Measurements from ENCODE around the gene ST6GALNAC1.

Gene ST6GALNAC1

DNA sequence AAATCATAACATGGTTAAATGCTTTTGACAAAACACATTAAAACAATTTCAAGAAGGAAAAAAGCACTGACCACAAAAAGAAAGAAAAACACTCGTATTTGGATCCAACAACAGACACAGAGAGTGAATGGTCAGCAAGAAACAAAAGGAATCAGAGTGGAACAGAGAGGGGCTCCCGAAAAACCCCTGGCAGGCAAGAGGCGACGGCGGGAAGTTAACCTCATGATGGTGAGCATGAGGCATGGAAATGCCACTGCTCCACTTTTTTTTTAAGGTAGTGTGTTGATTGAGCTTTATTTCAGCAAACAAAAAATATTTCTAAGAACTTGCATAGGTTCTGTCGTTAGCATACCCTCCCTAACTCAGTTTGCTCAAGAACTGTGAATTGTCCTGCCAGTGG lies 32.1 kb upstream of the ST6GALNAC1 start:
- FAIRE-seq: no peak

GRCh38 chr17:76674600-76674999 lies 31.0 kb upstream of the ST6GALNAC1 start:
- FAIRE-seq: no peak

GRCh38 chr17:76673729-76674128 lies 30.2 kb upstream of the ST6GALNAC1 start:
- FAIRE-seq: no peak

- FAIRE-seq: no peak
Measured at GRCh38 chr17:76672892-76673291, 29.3 kb upstream of the ST6GALNAC1 start.

GRCh38 chr17:76672270-76672851 lies 28.8 kb upstream of the ST6GALNAC1 start:
- FAIRE-seq: no peak

GRCh38 chr17:76671912-76672262 lies 28.3 kb upstream of the ST6GALNAC1 start:
- FAIRE-seq: no peak

DNA sequence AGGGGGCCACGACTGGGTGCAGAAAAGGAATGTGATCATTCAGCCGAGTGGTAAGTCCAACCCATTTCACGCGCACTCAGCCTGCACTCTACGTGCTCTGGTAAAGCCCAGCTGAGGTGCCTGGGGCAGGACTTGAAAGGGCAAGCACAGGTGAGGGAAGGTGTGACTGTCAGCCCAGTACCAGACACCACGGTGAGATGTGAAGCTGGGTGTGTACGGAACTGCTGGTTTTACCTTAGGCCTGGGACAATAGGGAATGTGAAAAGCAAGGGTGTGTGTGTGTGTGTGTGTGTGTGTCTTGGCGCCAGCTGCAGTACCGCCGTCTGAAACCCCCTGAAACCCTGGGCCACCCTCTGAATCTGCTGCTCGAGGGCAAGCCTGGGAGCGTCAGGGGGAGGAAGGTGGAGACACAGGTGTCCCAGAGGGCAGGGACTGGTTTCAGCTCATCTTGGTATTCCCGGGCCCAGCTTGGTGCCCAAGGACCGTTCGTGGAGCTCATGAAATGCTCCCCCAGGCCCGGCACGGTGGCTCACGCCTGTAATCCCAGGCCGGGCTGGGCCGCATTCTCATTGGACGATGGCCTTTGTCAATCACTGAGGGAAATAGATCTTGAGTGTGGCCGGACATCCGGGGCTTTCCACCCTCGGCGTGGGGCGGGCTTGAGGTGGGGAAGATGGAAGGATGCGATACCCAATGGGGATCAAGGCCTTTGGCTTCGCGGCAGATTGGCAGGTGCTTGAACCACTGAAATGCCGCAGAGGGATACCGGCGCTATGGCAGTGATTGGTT lies 27.8 kb upstream of the ST6GALNAC1 start:
- peak; percentile 98 for FAIRE-seq

- FAIRE-seq: no peak
Measured at GRCh38 chr17:76670718-76671122, 27.2 kb upstream of the ST6GALNAC1 start.

DNA sequence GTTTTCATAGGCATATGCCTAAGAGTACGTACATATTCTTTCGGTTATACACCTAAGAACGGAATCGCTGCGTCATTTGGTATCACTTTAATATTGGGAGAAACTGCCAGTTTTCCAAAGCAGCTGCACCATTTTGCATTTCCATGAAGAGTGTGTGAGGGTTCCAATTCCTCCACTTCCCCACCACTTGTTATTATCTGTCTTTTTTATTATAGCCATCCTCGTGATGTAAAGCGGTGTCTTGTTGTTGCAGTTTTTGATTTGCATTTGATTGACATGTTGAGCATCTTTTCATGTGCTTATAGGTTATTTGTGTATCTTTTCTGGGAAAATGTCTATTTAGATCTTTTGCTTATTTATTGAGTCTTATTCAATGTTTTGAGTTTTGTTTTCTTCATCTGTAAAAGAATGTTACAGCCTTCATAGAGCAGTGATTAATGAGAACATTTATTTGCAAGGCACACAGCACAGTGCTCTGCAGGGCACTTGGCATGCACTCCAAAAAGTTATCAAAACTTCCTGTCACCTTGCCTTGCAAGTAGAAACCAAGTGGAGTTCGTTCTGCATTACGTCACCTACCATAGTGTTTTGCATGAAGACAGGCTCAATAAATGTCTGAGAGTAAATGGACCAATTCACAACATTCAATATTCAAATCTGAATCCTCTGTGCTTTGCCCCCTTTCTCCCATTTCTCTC lies 26.6 kb upstream of the ST6GALNAC1 start:
- no peak for FAIRE-seq

- FAIRE-seq: no peak
Measured at GRCh38 chr17:76667786-76668453, 24.4 kb upstream of the ST6GALNAC1 start.

- no peak for FAIRE-seq
Measured at GRCh38 chr17:76667491-76667755, 23.9 kb upstream of the ST6GALNAC1 start.

- FAIRE-seq: no peak
Measured at GRCh38 chr17:76660656-76661042, 17.1 kb upstream of the ST6GALNAC1 start.

GRCh38 chr17:76659928-76660655 lies 16.5 kb upstream of the ST6GALNAC1 start:
- no peak for FAIRE-seq

- no peak for FAIRE-seq
Measured at GRCh38 chr17:76658242-76658662, 14.7 kb upstream of the ST6GALNAC1 start.

- FAIRE-seq: no peak
Measured at GRCh38 chr17:76657505-76658241, 14.1 kb upstream of the ST6GALNAC1 start.

- FAIRE-seq: no peak
Measured at GRCh38 chr17:76654408-76654807, 10.9 kb upstream of the ST6GALNAC1 start.

DNA sequence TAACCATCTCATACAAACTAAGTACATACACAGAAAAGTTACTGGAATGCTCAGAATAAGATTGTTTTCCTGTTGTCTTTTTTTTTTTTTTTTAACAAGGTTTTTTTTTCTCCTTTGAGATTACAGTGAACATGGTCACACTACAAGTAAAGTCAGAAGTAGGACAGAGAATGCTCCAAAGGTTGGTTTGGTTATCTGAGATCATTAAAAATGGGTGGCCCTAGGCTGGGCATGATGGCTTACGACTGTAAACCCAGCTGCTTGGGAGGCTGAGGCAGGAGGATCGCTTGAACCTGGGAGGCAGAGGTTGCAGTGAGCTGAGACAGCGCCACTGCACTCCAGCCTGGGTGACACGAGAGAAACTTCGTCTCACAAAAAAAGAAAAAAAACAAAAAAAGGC lies 6.9 kb upstream of the ST6GALNAC1 start:
- FAIRE-seq: no peak

- no peak for FAIRE-seq
Measured at GRCh38 chr17:76646712-76647111, 3.2 kb upstream of the ST6GALNAC1 start.

- no peak for FAIRE-seq
Measured at GRCh38 chr17:76645481-76645880, 1.9 kb upstream of the ST6GALNAC1 start.

DNA sequence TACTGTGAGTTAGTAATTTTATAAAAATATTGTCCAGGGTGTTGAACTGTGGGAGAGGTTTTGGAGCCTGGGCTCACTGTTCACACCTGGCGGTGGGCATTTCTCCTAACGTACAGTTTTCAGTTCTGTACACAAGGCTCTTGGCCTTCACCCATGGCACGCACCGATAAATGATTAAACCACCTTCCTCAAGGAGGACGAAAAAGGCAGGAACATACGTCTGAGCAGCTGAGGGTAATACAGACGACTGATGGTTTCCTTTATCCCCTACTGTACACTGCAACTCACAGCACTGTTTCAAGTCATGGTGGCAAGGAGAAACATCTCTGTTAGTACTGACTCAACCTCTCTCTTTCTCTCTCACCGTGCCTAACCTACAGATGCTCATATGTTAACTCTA lies 1.4 kb upstream of the ST6GALNAC1 start:
- FAIRE-seq: no peak

DNA sequence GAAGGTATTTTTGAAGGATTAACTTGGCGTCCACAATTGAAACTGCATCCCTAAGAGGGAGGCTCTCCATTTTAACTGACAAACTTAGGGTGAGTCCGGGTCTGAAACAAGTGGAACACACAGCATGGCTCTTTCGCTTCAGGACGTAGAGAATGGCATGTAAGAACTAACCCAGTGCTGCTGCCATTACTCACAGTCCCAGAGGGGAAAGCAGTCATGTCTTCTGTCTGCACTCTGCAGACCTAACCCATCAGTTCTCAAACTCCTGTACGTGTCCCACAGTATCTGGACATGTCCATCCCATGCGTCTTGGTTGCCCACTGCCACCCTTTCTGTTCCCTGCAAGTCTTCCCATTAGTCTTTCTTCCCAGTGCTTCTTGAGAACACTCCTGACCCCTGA lies 563 bp downstream of the ST6GALNAC1 start:
- FAIRE-seq: no peak

DNA sequence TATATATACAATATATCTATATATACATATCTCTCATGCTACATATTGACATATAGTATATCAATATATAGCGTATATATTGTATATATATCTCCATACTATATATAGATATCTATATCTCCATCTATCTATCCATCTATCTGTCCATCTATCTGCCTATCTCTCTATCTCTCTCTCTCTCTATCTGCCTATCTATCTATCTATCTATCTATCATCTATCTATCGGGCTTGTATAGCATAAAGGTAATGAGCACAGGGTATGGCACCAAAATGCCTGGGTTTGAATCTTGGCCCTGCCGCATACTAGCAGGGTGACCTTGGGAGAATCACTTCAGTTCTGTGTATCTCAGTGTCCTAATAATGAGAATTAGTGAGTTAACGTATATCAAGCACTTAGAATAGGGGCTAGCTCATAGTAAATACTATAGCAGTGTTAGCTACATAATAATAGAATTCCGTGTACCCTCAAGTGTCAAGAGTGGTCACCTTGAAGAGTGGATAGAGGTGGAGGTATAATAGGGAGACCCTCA lies 1.5 kb downstream of the ST6GALNAC1 start:
- no peak for FAIRE-seq
